Retinal pigment epithelial cell (primary cell): ENCODE data around the gene FIGNL2.

ENCODE experiments used
- DNase-seq: peaks from one replicate; pipeline ENCODE4 v3.0.0-alpha.2; 2010; ENCODE audit warnings: low read depth
- H3K4me3 ChIP-seq: 2 replicates; pipeline ENCODE4 v1.5.1; 2011; ENCODE audit warnings: mild to moderate bottlenecking, low read length, control low read depth, moderate library complexity
- TF ChIP-seq, protein P1 (sequence below): conservative IDR thresholded peaks from 2 replicates; pipeline ENCODE4 v1.5.1; 2011; ENCODE audit warnings: low read depth, low read length, control low read depth, inconsistent platforms

Gene FIGNL2

DNA sequence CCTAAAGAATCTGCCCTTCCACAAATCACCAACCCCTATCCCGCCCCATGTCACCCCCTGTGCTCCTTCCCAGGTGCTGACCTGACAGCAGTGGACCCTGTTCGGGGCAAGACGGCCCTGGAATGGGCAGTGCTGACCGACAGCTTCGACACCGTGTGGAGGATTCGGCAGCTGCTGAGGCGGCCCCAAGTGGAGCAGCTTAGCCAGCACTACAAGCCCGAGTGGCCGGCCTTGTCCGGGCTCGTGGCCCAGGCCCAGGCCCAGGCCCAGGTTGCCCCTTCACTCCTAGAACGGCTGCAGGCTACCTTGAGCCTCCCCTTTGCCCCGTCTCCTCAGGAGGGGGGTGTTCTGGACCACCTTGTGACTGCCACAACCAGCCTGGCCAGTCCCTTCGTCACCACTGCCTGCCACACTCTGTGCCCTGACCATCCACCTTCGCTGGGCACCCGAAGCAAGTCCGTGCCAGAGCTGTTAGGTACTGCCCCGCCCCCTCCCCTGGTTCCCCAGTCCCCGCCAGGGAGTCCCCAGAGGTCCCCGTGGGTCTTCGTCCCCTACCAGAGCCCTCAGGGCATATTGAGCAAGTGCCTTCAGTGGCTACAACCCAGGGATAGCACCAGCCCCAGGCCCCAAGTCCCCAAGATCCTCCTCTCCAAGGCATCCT lies 42.1 kb upstream of the FIGNL2 start:
- no peak overlapping the region for H3K4me3 ChIP-seq
- TF ChIP-seq, protein P1, sequence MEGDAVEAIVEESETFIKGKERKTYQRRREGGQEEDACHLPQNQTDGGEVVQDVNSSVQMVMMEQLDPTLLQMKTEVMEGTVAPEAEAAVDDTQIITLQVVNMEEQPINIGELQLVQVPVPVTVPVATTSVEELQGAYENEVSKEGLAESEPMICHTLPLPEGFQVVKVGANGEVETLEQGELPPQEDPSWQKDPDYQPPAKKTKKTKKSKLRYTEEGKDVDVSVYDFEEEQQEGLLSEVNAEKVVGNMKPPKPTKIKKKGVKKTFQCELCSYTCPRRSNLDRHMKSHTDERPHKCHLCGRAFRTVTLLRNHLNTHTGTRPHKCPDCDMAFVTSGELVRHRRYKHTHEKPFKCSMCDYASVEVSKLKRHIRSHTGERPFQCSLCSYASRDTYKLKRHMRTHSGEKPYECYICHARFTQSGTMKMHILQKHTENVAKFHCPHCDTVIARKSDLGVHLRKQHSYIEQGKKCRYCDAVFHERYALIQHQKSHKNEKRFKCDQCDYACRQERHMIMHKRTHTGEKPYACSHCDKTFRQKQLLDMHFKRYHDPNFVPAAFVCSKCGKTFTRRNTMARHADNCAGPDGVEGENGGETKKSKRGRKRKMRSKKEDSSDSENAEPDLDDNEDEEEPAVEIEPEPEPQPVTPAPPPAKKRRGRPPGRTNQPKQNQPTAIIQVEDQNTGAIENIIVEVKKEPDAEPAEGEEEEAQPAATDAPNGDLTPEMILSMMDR: no peak
- DNase-seq: no peak

DNA sequence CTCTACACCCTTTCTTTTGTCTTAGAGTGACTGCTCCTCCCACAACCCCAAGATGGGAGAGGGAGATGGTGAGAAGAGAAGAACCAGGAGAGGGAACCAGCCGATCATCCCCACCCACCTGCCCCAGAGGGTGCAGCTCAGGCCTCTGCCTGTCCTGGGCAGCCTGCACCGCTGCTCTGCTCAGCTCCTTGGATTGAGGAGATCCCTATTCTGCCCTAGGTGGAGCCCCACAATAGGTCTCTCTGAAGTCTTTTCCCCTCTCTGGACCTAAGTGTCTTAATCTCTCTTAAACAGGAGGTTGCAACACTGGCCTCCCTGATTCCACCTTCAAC lies 41.6 kb upstream of the FIGNL2 start:
- H3K4me3 ChIP-seq: no peak overlapping the region
- TF ChIP-seq, protein P1: no peak
- no peak for DNase-seq

DNA sequence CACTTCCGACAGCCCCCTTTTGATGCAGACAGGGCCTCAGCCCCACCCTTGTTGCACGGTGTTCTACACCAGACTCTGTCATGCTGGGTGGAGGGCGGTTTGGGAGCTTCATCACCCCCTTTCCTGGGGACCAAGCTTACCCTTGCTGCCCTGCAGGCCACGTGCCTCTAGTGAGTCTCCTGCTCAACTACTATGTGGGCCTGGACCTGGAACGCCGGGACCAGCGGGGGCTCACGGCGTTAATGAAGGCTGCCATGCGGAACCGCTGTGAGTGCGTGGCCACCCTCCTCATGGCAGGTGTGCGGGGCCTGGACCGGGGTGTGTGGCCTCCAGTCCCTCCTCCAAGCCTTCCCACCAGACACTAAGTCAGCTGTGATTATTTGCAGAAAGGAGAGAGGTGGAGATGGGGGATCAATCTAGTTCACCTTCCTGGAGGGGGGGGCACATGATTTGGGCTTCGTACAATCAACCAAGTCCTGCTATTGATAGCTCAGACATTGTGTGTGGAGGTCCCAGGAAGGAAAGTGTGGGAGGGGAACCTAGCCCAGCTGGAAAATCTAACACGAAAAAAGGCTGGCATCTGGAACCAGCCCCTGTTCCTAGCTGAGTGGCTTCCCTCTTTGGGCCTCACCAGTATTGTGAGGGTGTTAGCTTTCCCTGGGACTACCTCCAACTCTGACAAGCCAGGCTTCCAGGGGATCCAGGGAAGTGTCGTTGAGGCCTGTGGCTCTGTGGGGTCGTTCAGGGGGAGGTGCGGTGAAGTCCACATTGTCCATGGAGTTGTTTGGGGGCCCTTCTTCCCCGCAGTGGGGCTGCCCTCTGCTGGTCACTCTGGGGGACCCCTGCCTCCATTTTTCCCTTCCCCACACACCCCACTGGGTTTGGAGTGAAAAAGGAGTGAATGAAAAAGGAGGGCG lies 41.0 kb upstream of the FIGNL2 start:
- TF ChIP-seq, protein P1: peak; percentile 47
- H3K4me3 ChIP-seq: no peak overlapping the region
- DNase-seq: no peak

DNA sequence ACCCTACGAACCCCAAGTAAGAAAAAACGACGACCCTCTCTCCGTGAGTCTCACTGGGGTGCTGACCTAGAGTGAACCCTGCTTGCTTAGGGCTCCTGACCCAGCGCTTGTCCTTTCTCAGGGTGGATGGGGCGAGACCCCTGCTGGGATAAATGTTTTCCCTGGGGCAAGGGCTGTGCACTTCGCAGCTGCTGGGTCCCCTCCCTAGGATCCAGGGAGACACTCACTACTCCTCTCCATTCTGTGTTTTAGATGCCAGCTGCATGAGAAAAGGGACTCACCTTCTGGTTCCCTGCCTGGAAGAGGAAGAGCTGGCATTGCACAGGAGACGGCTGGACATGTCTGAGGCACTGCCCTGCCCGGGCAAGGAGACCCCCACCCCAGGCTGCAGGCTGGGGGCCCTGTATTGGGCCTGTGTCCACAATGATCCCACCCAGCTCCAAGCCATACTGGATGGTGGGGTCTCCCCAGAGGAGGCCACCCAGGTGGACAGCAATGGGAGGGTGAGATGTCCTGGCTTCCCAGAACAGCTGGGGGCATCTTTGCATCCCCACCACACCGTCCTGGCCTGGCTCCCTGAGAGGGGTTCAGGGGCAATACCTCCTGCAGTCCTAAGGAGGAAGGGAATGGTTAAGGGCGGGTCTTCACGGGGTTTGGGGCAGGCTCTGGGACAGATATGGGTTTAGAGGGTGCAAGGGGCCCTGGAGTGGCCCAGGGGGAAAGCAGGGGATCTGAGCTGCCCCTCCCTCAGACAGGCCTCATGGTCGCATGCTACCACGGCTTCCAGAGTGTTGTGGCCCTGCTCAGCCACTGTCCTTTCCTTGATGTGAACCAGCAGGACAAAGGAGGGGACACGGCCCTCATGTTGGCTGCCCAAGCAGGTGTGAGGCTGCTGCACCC lies 40.0 kb upstream of the FIGNL2 start:
- TF ChIP-seq, protein P1: no peak
- no peak overlapping the region for H3K4me3 ChIP-seq

GRCh38 chr12:51887476-51888315 lies 39.2 kb upstream of the FIGNL2 start, which contains the start of gene ANKRD33:
ANKRD33 (plus strand) TSS chr12:51888103; CDS start chr12:51888187, 84 bp downstream.
- TF ChIP-seq, protein P1: no peak
- H3K4me3 ChIP-seq: no peak within 1 kb of the TSS
- DNase-seq: no peak

More for the DNA sequence above, 40.0 kb upstream of the FIGNL2 start:
- no peak for DNase-seq
